SK-N-SH treated with all-trans-retinoic acid at 6 μM for 48 hours (cell line): ENCODE measurements around the gene SNPH.

Source experiments
- ATAC-seq: fragments of 200-7000 bp; cut with Tn5 transposase; 3 replicates; pipeline ENCODE4 v1.9.1; 2020; ENCODE audit warnings: mild to moderate bottlenecking, moderate library complexity
- ARNTL ChIP-seq: fragments of 450-650 bp; formaldehyde crosslinking; IDR thresholded peaks from 2 replicates; pipeline ENCODE4 v1.5.0; 2020; ENCODE audit warnings: low read depth, mild to moderate bottlenecking, moderate library complexity, borderline replicate concordance
- BACH2 ChIP-seq: fragments of 250-450 bp; sonication (Bioruptor Pico); IDR thresholded peaks from 2 replicates; pipeline ENCODE4 v1.9.0; 2021; ENCODE audit warnings: mild to moderate bottlenecking, borderline replicate concordance
- CSDC2 ChIP-seq: fragments of 250-450 bp; sonication (Bioruptor Pico); IDR thresholded peaks from 2 replicates; pipeline ENCODE4 v1.5.0; 2020; ENCODE audit warnings: mild to moderate bottlenecking, moderate library complexity
- GLIS3 ChIP-seq: fragments of 250-450 bp; sonication (Bioruptor Pico); IDR thresholded peaks from 2 replicates; pipeline ENCODE4 v1.5.0; 2020; ENCODE audit warnings: mild to moderate bottlenecking, moderate library complexity
- ISL1 ChIP-seq: fragments of 250-450 bp; sonication (Bioruptor Pico); IDR thresholded peaks from 2 replicates; pipeline ENCODE4 v2.1.2; 2022; ENCODE audit warnings: mild to moderate bottlenecking, moderate library complexity
- OSR1 ChIP-seq: fragments of 250-450 bp; sonication (Bioruptor Pico); IDR thresholded peaks from 2 replicates; pipeline ENCODE4 v1.8.0; 2022; ENCODE audit warnings: moderate library complexity, mild to moderate bottlenecking, inconsistent platforms
- POU6F1 ChIP-seq: fragments of 250-450 bp; sonication (Bioruptor Pico); IDR thresholded peaks from 2 replicates; pipeline ENCODE4 v1.8.0; 2021; ENCODE audit warnings: low read depth, mild to moderate bottlenecking, moderate library complexity, borderline replicate concordance
- RARB ChIP-seq: fragments of 250-450 bp; sonication (Bioruptor Pico); IDR thresholded peaks from 2 replicates; pipeline ENCODE4 v1.8.0; 2021; ENCODE audit warnings: mild to moderate bottlenecking, moderate library complexity
- SNAI2 ChIP-seq: fragments of 250-450 bp; sonication (Bioruptor Pico); IDR thresholded peaks from 2 replicates; pipeline ENCODE4 v1.5.0; 2020; ENCODE audit warnings: mild to moderate bottlenecking, moderate library complexity
- TCF4 ChIP-seq: fragments of 250-450 bp; sonication (Bioruptor Pico); IDR thresholded peaks from 2 replicates; pipeline ENCODE4 v1.8.0; 2021; ENCODE audit warnings: mild to moderate bottlenecking, moderate library complexity, borderline replicate concordance
- TOX ChIP-seq: fragments of 250-450 bp; sonication (Bioruptor Pico); IDR thresholded peaks from 2 replicates; pipeline ENCODE4 v1.8.0; 2021; ENCODE audit warnings: mild to moderate bottlenecking, moderate library complexity, borderline replicate concordance
- TSHZ2 ChIP-seq: fragments of 250-450 bp; sonication (Bioruptor Pico); IDR thresholded peaks from 2 replicates; pipeline ENCODE4 v1.5.0; 2020; ENCODE audit warnings: mild to moderate bottlenecking, moderate library complexity
- ZC3H10 ChIP-seq: fragments of 250-450 bp; sonication (Bioruptor Pico); IDR thresholded peaks from 2 replicates; pipeline ENCODE4 v1.5.1; 2021; ENCODE audit warnings: mild to moderate bottlenecking, moderate library complexity
- ZFP3 ChIP-seq: fragments of 250-450 bp; sonication (Bioruptor Pico); IDR thresholded peaks from 2 replicates; pipeline ENCODE4 v1.5.0; 2020; ENCODE audit warnings: mild to moderate bottlenecking, moderate library complexity
- ZFP30 ChIP-seq: fragments of 450-650 bp; formaldehyde crosslinking; IDR thresholded peaks from 2 replicates; pipeline ENCODE4 v1.5.0; 2022; ENCODE audit warnings: mild to moderate bottlenecking, moderate library complexity
- ZNF565 ChIP-seq: fragments of 450-650 bp; formaldehyde crosslinking; conservative IDR thresholded peaks from 2 replicates; pipeline ENCODE4 v1.5.0; 2020; ENCODE audit warnings: low read depth, mild to moderate bottlenecking, moderate library complexity
- ZNF70 ChIP-seq: fragments of 450-650 bp; formaldehyde crosslinking; IDR thresholded peaks from 2 replicates; pipeline ENCODE4 v1.5.0; 2020; ENCODE audit warnings: mild to moderate bottlenecking, moderate library complexity
- ZNF8 ChIP-seq: fragments of 450-650 bp; formaldehyde crosslinking; IDR thresholded peaks from 2 replicates; pipeline ENCODE4 v1.5.0; 2020; ENCODE audit warnings: mild to moderate bottlenecking, moderate library complexity
- TF ChIP-seq, protein P1 (sequence below): fragments of 250-450 bp; sonication (Bioruptor Pico); IDR thresholded peaks from 2 replicates; pipeline ENCODE4 v1.5.1; 2020; ENCODE audit warnings: low read depth, mild to moderate bottlenecking, moderate library complexity
- TF ChIP-seq, protein P2 (sequence below): fragments of 250-450 bp; sonication (Bioruptor Pico); IDR thresholded peaks from 2 replicates; pipeline ENCODE4 v1.8.0; 2020; ENCODE audit warnings: mild to moderate bottlenecking, moderate library complexity, borderline replicate concordance

The SNPH gene

GRCh38 chr20:1281279-1282057 lies 15.4 kb downstream of the SNPH start (continued):
- TF ChIP-seq ZFP30 (no peak), ZNF70 (CRISPR knock-in tag) (no peak)
- TF ChIP-seq, all 23 proteins: peak for 0

DNA sequence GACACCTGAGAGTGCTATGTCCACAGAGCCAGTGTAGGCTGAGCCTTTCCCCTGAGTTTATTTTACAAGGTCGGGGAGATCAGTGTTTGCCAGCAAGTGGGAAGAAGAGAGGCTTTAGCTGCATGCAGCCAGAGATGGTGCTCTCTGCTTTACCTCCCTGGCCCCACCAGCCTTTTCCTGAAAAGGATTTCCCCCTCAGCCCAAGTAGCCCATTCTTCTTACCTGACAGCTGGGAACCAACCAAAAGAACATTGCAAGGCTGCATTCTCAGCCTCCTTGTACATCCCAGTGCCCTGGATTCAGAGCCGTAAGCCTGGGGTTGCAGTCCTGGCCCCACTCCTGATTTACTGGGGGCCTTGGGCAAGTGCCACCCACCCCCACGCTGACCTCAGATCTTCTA lies 16.9 kb downstream of the SNPH start:
- no peak for ATAC-seq
- TF ChIP-seq POU6F1 (CRISPR knock-in tag) (no peak), OSR1 (no peak), RARB (CRISPR knock-in tag) (no peak), GLIS3 (CRISPR knock-in tag) (no peak), ZC3H10 (CRISPR knock-in tag) (no peak), ISL1 (CRISPR knock-in tag) (no peak), SNAI2 (CRISPR knock-in tag) (no peak), TSHZ2 (CRISPR knock-in tag) (no peak), ZNF565 (CRISPR knock-in tag) (no peak), ARNTL (no peak), CSDC2 (no peak), ZFP3 (CRISPR knock-in tag) (no peak), BACH2 (no peak), TOX (CRISPR knock-in tag) (no peak), ZFP30 (no peak)
- TF ChIP-seq, protein P1, sequence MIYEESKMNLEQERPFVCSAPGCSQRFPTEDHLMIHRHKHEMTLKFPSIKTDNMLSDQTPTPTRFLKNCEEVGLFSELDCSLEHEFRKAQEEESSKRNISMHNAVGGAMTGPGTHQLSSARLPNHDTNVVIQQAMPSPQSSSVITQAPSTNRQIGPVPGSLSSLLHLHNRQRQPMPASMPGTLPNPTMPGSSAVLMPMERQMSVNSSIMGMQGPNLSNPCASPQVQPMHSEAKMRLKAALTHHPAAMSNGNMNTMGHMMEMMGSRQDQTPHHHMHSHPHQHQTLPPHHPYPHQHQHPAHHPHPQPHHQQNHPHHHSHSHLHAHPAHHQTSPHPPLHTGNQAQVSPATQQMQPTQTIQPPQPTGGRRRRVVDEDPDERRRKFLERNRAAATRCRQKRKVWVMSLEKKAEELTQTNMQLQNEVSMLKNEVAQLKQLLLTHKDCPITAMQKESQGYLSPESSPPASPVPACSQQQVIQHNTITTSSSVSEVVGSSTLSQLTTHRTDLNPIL (CRISPR knock-in tag) = no peak

GRCh38 chr20:1283522-1284510 lies 17.7 kb downstream of the SNPH start:
- TF ChIP-seq ZFP30 = no peak
- ATAC-seq = no peak

GRCh38 chr20:1286267-1287024 lies 20.4 kb downstream of the SNPH start:
- TF ChIP-seq GLIS3 (CRISPR knock-in tag) = no peak
- TF ChIP-seq, protein P2, sequence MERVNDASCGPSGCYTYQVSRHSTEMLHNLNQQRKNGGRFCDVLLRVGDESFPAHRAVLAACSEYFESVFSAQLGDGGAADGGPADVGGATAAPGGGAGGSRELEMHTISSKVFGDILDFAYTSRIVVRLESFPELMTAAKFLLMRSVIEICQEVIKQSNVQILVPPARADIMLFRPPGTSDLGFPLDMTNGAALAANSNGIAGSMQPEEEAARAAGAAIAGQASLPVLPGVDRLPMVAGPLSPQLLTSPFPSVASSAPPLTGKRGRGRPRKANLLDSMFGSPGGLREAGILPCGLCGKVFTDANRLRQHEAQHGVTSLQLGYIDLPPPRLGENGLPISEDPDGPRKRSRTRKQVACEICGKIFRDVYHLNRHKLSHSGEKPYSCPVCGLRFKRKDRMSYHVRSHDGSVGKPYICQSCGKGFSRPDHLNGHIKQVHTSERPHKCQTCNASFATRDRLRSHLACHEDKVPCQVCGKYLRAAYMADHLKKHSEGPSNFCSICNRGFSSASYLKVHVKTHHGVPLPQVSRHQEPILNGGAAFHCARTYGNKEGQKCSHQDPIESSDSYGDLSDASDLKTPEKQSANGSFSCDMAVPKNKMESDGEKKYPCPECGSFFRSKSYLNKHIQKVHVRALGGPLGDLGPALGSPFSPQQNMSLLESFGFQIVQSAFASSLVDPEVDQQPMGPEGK (CRISPR knock-in tag) = no peak
- TF ChIP-seq, protein P1 (CRISPR knock-in tag) = no peak
- no peak for TF ChIP-seq ISL1 (CRISPR knock-in tag)
- no peak for TF ChIP-seq ZNF70 (CRISPR knock-in tag)
- TF ChIP-seq ZFP30 = no peak
- no peak for TF ChIP-seq TSHZ2 (CRISPR knock-in tag)
- no peak for TF ChIP-seq TOX (CRISPR knock-in tag)
- no peak for TF ChIP-seq ZNF8
- TF ChIP-seq ARNTL = no peak
- TF ChIP-seq ZFP3 (CRISPR knock-in tag) = no peak
- no peak for TF ChIP-seq TCF4
- no peak for TF ChIP-seq SNAI2 (CRISPR knock-in tag)
- ATAC-seq = no peak
